HUES6 (cell line): ENCODE results near the gene MGMT.

Experiments
- H3K27ac ChIP-seq: 2 replicates; pipeline ENCODE4 v1.7.0; 2013; ENCODE audit warnings: low read depth, mild to moderate bottlenecking, low read length, inconsistent platforms
- H3K27me3 ChIP-seq: 2 replicates; pipeline ENCODE4 v1.6.1; 2013; ENCODE audit warnings: low read length; ENCODE audit not compliant: control insufficient read depth, insufficient read depth
- H3K36me3 ChIP-seq: 2 replicates; pipeline ENCODE4 v1.6.1; 2013; ENCODE audit warnings: low read length; ENCODE audit not compliant: control insufficient read depth, insufficient read depth
- H3K4me1 ChIP-seq: 2 replicates; pipeline ENCODE4 v1.6.1; 2013; ENCODE audit warnings: low read length; ENCODE audit not compliant: control insufficient read depth, insufficient read depth
- H3K4me3 ChIP-seq: 2 replicates; pipeline ENCODE4 v1.5.1; 2013; ENCODE audit warnings: low read depth, low read length
- H3K9ac ChIP-seq: one replicate; pipeline ENCODE4 v1.6.1; 2013; ENCODE audit warnings: mild to moderate bottlenecking, low read length
- H3K9me3 ChIP-seq: 2 replicates; pipeline ENCODE4 v1.6.1; 2013; ENCODE audit warnings: low read depth, low read length; ENCODE audit not compliant: control insufficient read depth, insufficient read depth

MGMT gene

GRCh38 chr10:129676014-129676413, 209.0 kb downstream of the MGMT start:
- Histone ChIP-seq H3K4me3 (no peak overlapping the region), H3K27me3 (no peaks in the 10 kb centered on the region), H3K9ac (no peak overlapping the region), H3K4me1 (no peaks in the 10 kb centered on the region), H3K27ac (no peak overlapping the region), H3K36me3 (no peaks in the 10 kb centered on the region), H3K9me3 (no peaks in the 10 kb centered on the region)

GRCh38 chr10:129677377-129677927, 210.4 kb downstream of the MGMT start:
- Histone ChIP-seq H3K4me3 (no peak overlapping the region), H3K9me3 (no peaks in the 10 kb centered on the region), H3K36me3 (no peaks in the 10 kb centered on the region), H3K27me3 (no peaks in the 10 kb centered on the region), H3K27ac (no peak overlapping the region), H3K9ac (no peak overlapping the region), H3K4me1 (no peaks in the 10 kb centered on the region)

- H3K4me3 ChIP-seq: no peak overlapping the region
- no peaks in the 10 kb centered on the region for H3K36me3 ChIP-seq
- H3K9me3 ChIP-seq: no peaks in the 10 kb centered on the region
- H3K27ac ChIP-seq: no peak overlapping the region
- H3K27me3 ChIP-seq: no peaks in the 10 kb centered on the region
- no peak overlapping the region for H3K9ac ChIP-seq
- no peaks in the 10 kb centered on the region for H3K4me1 ChIP-seq
Observed at GRCh38 chr10:129678186-129678585, 211.1 kb downstream of the MGMT start.

GRCh38 chr10:129679207-129679606, 212.2 kb downstream of the MGMT start:
- Histone ChIP-seq H3K36me3 (no peaks in the 10 kb centered on the region), H3K4me1 (no peaks in the 10 kb centered on the region), H3K9me3 (no peaks in the 10 kb centered on the region), H3K4me3 (no peak overlapping the region), H3K27me3 (no peaks in the 10 kb centered on the region), H3K27ac (no peak overlapping the region), H3K9ac (no peak overlapping the region)

- Histone ChIP-seq H3K4me1 (no peaks in the 10 kb centered on the region), H3K27ac (no peak overlapping the region), H3K27me3 (no peaks in the 10 kb centered on the region), H3K9me3 (no peaks in the 10 kb centered on the region), H3K4me3 (no peak overlapping the region), H3K36me3 (no peaks in the 10 kb centered on the region), H3K9ac (no peak overlapping the region)
Observed at GRCh38 chr10:129680661-129681344, 213.8 kb downstream of the MGMT start.

- Histone ChIP-seq H3K9ac (no peak overlapping the region), H3K36me3 (no peaks in the 10 kb centered on the region), H3K4me1 (no peaks in the 10 kb centered on the region), H3K27me3 (no peaks in the 10 kb centered on the region), H3K27ac (no peak overlapping the region), H3K4me3 (no peak overlapping the region), H3K9me3 (no peaks in the 10 kb centered on the region)
Observed at GRCh38 chr10:129681856-129682255, 214.8 kb downstream of the MGMT start.

GRCh38 chr10:129683519-129683918, 216.5 kb downstream of the MGMT start:
- H3K27ac ChIP-seq: no peak overlapping the region
- no peak overlapping the region for H3K4me3 ChIP-seq
- H3K27me3 ChIP-seq: no peaks in the 10 kb centered on the region
- no peaks in the 10 kb centered on the region for H3K9me3 ChIP-seq
- no peaks in the 10 kb centered on the region for H3K36me3 ChIP-seq
- no peak overlapping the region for H3K9ac ChIP-seq
- H3K4me1 ChIP-seq: no peaks in the 10 kb centered on the region

GRCh38 chr10:129683920-129684319, 216.9 kb downstream of the MGMT start:
- no peak overlapping the region for H3K27ac ChIP-seq
- H3K9ac ChIP-seq: no peak overlapping the region
- no peaks in the 10 kb centered on the region for H3K27me3 ChIP-seq
- no peaks in the 10 kb centered on the region for H3K36me3 ChIP-seq
- H3K9me3 ChIP-seq: no peaks in the 10 kb centered on the region
- no peak overlapping the region for H3K4me3 ChIP-seq
- H3K4me1 ChIP-seq: no peaks in the 10 kb centered on the region

- H3K27ac ChIP-seq: no peak overlapping the region
- H3K9ac ChIP-seq: no peak overlapping the region
- H3K4me3 ChIP-seq: no peak overlapping the region
- no peaks in the 10 kb centered on the region for H3K9me3 ChIP-seq
- no peaks in the 10 kb centered on the region for H3K27me3 ChIP-seq
- no peaks in the 10 kb centered on the region for H3K4me1 ChIP-seq
- H3K36me3 ChIP-seq: no peaks in the 10 kb centered on the region
Observed at GRCh38 chr10:129685271-129685670, 218.2 kb downstream of the MGMT start.

- Histone ChIP-seq H3K4me1 (peaks cover 3% of the 10 kb centered on the region; the same call in 1 of the 2 replicates), H3K27ac (no peak overlapping the region), H3K9me3 (no peaks in the 10 kb centered on the region), H3K9ac (no peak overlapping the region), H3K4me3 (no peak overlapping the region), H3K36me3 (no peaks in the 10 kb centered on the region), H3K27me3 (no peaks in the 10 kb centered on the region)
Observed at GRCh38 chr10:129689671-129690071, 222.6 kb downstream of the MGMT start.

GRCh38 chr10:129690248-129691070, 223.4 kb downstream of the MGMT start:
- H3K27me3 ChIP-seq: no peaks in the 10 kb centered on the region
- no peak overlapping the region for H3K27ac ChIP-seq
- no peak overlapping the region for H3K4me3 ChIP-seq
- H3K9me3 ChIP-seq: no peaks in the 10 kb centered on the region
- H3K36me3 ChIP-seq: no peaks in the 10 kb centered on the region
- H3K9ac ChIP-seq: no peak overlapping the region
- peaks cover 3% of the 10 kb centered on the region; the same call in 1 of the 2 replicates for H3K4me1 ChIP-seq
